GM12878 (cell line): ENCODE data around the gene TAS2R30. TPM values are rescaled to one million over a fixed set of nuclear protein-coding genes. Genes with fewer than 3 reads are reported as not detected.

Experiments used
- ATAC-seq: fragments of 200-7000 bp; cut with Tn5 transposase; 3 replicates; pipeline ENCODE4 v1.9.1; 2020; ENCODE audit warnings: mild to moderate bottlenecking, moderate library complexity
- BruUV-seq: library from RNA; stranded (reverse); fragments of 400-500 nt; replicated peaks from 2 replicates; lab custom pipeline; 2021; lab: Mats Ljungman, UMichigan
- CTCF ChIA-PET: fragments of 300-600 bp; sonication (Branson Sonifier 250); formaldehyde crosslinking; extraction: SDS; loops from one replicate; lab custom pipeline; 2021; ENCODE audit warnings: inconsistent platforms; lab: Yijun Ruan, JAX
- POLR2A ChIA-PET: fragments of 350-600 bp; formaldehyde crosslinking; extraction: SDS; loops from one replicate; lab custom pipeline; 2021; ENCODE audit warnings: inconsistent platforms; lab: Charles Lee
- RAD21 ChIA-PET: fragments of 300-600 bp; sonication (Branson Sonifier 250); formaldehyde crosslinking; loops from one replicate; lab custom pipeline; 2023; ENCODE audit warnings: antibody characterized with exemption; ENCODE audit not compliant: unreplicated experiment; lab: Charles Lee
- SMC1A ChIA-PET: fragments of 300-600 bp; sonication (Branson Sonifier 250); formaldehyde crosslinking; loops from one replicate; lab custom pipeline; 2023; ENCODE audit not compliant: unreplicated experiment, uncharacterized antibody; lab: Charles Lee
- DNase-seq: peaks from one replicate; pipeline ENCODE4 v3.0.0-alpha.2; 2011; ENCODE audit warnings: low read depth, low spot score
- FAIRE-seq: peaks from 3 replicates; lab custom pipeline; 2011; peaks lifted over from hg19 to GRCh38; lab: Jason Lieb, UNC
- H2AFZ ChIP-seq: 2 replicates; pipeline ENCODE4 v1.6.0; 2011; ENCODE audit warnings: low read depth, low read length, control low read depth; ENCODE audit not compliant: control insufficient read depth
- H3K27ac ChIP-seq: 2 replicates; pipeline ENCODE4 v1.5.1; 2011; ENCODE audit warnings: control low read depth; ENCODE audit not compliant: control insufficient read depth, insufficient read depth
- H3K27me3 ChIP-seq, 2 experiments: replicated peaks in 1 of 2; 2 replicates each; pipeline versions ENCODE4 v1.6.0 to v1.6.1; 2011; ENCODE audit warnings: low read length in 1 of 2; ENCODE audit not compliant: control insufficient read depth in 2 of 2, insufficient read depth in 2 of 2
- H3K36me3 ChIP-seq, 2 experiments: 2 replicates each; pipeline ENCODE4 v1.5.1; 2011; ENCODE audit warnings: low read length in 1 of 2; ENCODE audit not compliant: control insufficient read depth in 2 of 2, insufficient read depth in 2 of 2
- H3K4me1 ChIP-seq: 2 replicates; pipeline ENCODE4 v1.6.1; 2011; ENCODE audit warnings: mild to moderate bottlenecking, low read length, moderate library complexity, mixed read lengths; ENCODE audit not compliant: control insufficient read depth, insufficient read depth
- H3K4me2 ChIP-seq: 2 replicates; pipeline ENCODE4 v1.6.0; 2011; ENCODE audit warnings: control low read depth; ENCODE audit not compliant: control insufficient read depth, insufficient read depth
- H3K4me3 ChIP-seq: fragments of 200-600 bp; sonication (generic); 2 replicates; pipeline ENCODE4 v1.5.1; 2016
- H3K79me2 ChIP-seq: 2 replicates; pipeline ENCODE4 v1.6.0; 2011; ENCODE audit warnings: low read length; ENCODE audit not compliant: control insufficient read depth, insufficient read depth
- H3K9ac ChIP-seq: 2 replicates; pipeline ENCODE4 v1.8.0; 2011; ENCODE audit warnings: low read length, control low read depth, mixed read lengths; ENCODE audit not compliant: control insufficient read depth, insufficient read depth
- H3K9me3 ChIP-seq: replicated peaks from 3 replicates; pipeline ENCODE4 v1.5.1; 2011; ENCODE audit warnings: mild to moderate bottlenecking, low read length; ENCODE audit not compliant: control insufficient read depth, insufficient read depth
- H4K20me1 ChIP-seq: 2 replicates; pipeline ENCODE4 v1.6.0; 2011; ENCODE audit not compliant: control insufficient read depth, insufficient read depth
- SIX5 ChIP-seq: IDR thresholded peaks from 2 replicates; pipeline ENCODE4 v1.6.1; 2011; ENCODE audit warnings: mild to moderate bottlenecking, low read depth, low read length, moderate library complexity; ENCODE audit not compliant: severe bottlenecking
- YY1 ChIP-seq: IDR thresholded peaks from 2 replicates; pipeline ENCODE4 v1.6.1; 2011; ENCODE audit warnings: low read depth, mild to moderate bottlenecking, low read length
- WGBS: methylation state at CpG from one replicate; pipeline ENCODE4 v1.1.6; 2016; ENCODE audit warnings: low lambda C conversion rate; ENCODE audit not compliant: insufficient replicate concordance, insufficient coverage; ENCODE audit errors: missing lambda C conversion rate; 5-methylcytosine and 5-hydroxymethylcytosine counted together
- in situ Hi-C: fragments of 300-500 bp; cut with MboI; formaldehyde crosslinking; loops from 9 replicates; pipeline ENCODE4 v1.14.3; 2018; ENCODE audit warnings: mixed read lengths
- intact Hi-C: fragments of 100-400 bp; cut with micrococcal nuclease; formaldehyde crosslinking; loops from one replicate; pipeline ENCODE4 v1.14.2; 2022; ENCODE audit not compliant: unreplicated experiment
- polyA plus RNA-seq, 11 experiments: library from polyadenylated mRNA; depleted of rRNA in 4 of 11; unstranded in 6 of 11; stranded (reverse) in 5 of 11; fragments of >200 nt; fragmentation: Nextera tagmentation in 4 of 11; fragmentation: Illumina TruSeq in 1 of 11; extraction: Ambion mirVana in 4 of 11; extraction: Trizol in 1 of 11; gene quantifications; 1 replicate in 1 of 11; 2 replicates in 10 of 11; pipeline versions ENCODE4 v1.2.1 to v1.2.3, GENCODE V29; 2011 to 2016; ENCODE audit warnings: inconsistent platforms in 2 of 11, missing spikeins in 2 of 11, low read depth in 1 of 11
- total RNA-seq, 4 experiments: library from RNA; depleted of rRNA in 3 of 4; stranded (reverse); fragments of >200 nt in 3 of 4; fragmentation: Illumina TruSeq in 1 of 4; extraction: Trizol in 1 of 4; gene quantifications; 2 replicates each; pipeline versions ENCODE4 v1.2.1 to v1.2.3, GENCODE V29; 2013 to 2021

TAS2R30 gene
- total and polyA plus RNA-seq, 10 of the 15 experiments (the other 5 are each of a cell fraction or from before 2014, with no cell fraction given), result 0.09 to 5.9 (median 0.54) TPM; not detected in 3

- Histone ChIP-seq H4K20me1 (no peaks in the 10 kb centered on the region), H3K27me3 (no peaks in the 10 kb centered on the region), H3K36me3 (no peaks in the 10 kb centered on the region), H3K9ac (peak overlapping the region; percentile 77), H3K9me3 (no peaks in the 10 kb centered on the region; the same call in 2 of the 3 replicates), H2AFZ (peak overlapping the region; percentile 82), H3K4me2 (peak overlapping the region; percentile 49), H3K79me2 (peaks cover 65% of the 10 kb centered on the region), H3K27ac (peak overlapping the region; percentile 79), H3K4me1 (no peaks in the 10 kb centered on the region), H3K4me3 (peak overlapping the region; percentile 65)
- FAIRE-seq (no peak), ATAC-seq (no peak), DNase-seq (no peak)
- TSS peak; percentile 86 for BruUV-seq
- in situ Hi-C loops (no loop called here), intact Hi-C loops (no loop called here)
- RAD21 ChIA-PET, result interaction anchor here (1.2 to 1.6 kb wide), 4 partner anchors 9 to 86 kb away, joined by 3 to 7 read pairs (median 3); no protein-coding TSS in a partner anchor
- CTCF ChIA-PET, result interaction anchor here (0.9 to 2.1 kb wide), 5 partner anchors 9 to 819 kb away, joined by 3 to 10 read pairs (median 3); no protein-coding TSS in a partner anchor
- SMC1A ChIA-PET, result interaction anchor here (1.1 to 3.6 kb wide), 5 partner anchors 9 to 165 kb away, joined by 3 to 20 read pairs (median 3); no protein-coding TSS in a partner anchor
- POLR2A ChIA-PET, result interaction anchor here (0.6 to 1.7 kb wide), 4 partner anchors 9 to 1545 kb away, joined by 3 to 7 read pairs (median 5); no protein-coding TSS in a partner anchor
- TF ChIP-seq YY1 (peak; percentile 37; the same call in 1 of the 2 replicates), SIX5 (no peak)
- WGBS, result 2% methylated on average over 10 of the region's 10 CpGs
Measured at GRCh38 chr12:11171969-11172675, 37.7 kb upstream of the TAS2R30 start.
